GM18519 (cell line): Measurements from ENCODE around the gene LRP2.

Experiments used
- ATAC-seq: cut with Tn5 transposase; IDR thresholded peaks from one replicate; pipeline ENCODE4 v1.9.1; 2021; ENCODE audit warnings: mild to moderate bottlenecking, moderate library complexity; ENCODE audit not compliant: unreplicated experiment, low FRiP score

LRP2 gene

DNA sequence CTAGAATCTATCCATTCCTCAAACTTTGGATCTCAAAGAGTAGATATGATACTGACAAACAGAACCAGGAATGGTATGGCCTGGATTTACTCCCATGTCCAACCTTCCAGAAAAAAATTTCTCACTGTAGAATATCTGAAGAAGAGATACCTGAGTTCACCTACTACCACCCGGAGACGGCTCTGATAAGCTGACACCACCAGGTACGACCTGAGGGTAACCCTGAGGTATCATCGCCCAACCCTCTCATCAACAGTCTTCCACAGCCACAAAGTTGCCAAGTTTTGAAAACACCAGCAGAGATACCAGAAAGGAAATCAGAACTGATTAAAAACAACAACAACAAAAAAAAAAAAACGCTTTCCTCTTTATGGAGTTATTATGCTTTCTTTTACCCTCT is 102.9 kb downstream of the LRP2 start:
- no peak for ATAC-seq

GRCh38 chr2:169258045-169258601 is 104.2 kb downstream of the LRP2 start:
- no peak for ATAC-seq

DNA sequence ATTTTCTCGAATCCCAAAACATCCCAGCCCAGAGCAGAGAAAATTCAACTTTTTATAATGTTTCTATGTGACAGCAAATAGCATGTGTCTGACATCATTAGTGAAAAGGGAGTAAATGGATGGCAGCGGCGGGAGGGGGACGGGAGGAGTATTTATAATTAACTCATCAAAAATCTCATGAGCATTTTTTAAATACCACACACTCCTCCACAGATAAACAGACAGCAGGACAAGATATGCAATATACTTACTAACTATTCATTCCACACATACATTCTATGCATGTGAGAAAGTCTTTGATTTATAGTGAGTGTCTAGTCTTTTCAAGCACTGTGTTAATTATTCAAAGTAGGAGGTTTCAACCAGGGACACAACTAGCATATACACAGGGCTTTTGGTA is 107.6 kb downstream of the LRP2 start:
- ATAC-seq = no peak

DNA sequence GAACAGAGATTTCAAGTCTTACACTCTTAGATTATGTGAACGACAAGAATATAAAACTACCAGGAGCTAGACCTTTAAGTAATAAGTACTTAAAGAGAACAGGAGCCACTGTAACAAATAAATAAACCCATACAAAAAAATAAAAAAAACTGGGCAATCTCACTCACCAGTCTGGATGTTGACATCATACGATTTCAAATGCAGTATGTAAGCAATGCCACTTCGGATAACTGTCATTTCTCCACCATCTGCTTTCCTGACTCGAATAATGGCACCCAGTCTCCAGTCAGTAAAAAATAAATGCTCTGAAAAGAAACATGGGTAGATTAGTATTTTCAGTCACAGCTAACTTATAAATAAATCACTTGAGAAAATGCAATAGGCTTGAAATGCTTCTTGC is 115.1 kb downstream of the LRP2 start:
- ATAC-seq = no peak

DNA sequence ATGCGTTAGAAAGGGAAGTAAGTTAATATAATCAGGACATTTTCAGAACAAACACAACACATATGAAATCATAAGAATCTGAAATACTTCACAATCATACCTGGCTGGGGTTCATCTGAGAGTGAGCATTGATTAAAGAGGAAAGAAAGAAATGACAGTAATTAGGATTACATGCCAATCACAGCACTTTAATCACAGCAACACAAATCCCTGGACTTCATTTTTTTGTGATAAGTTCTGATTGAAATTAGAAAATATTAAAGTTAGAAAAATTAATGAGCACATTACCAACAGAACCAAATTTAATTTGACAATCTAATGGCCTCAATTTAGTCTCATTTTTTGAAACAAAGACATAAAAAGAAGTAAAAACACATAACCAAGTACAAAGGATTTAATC is 121.9 kb downstream of the LRP2 start:
- no peak for ATAC-seq

DNA sequence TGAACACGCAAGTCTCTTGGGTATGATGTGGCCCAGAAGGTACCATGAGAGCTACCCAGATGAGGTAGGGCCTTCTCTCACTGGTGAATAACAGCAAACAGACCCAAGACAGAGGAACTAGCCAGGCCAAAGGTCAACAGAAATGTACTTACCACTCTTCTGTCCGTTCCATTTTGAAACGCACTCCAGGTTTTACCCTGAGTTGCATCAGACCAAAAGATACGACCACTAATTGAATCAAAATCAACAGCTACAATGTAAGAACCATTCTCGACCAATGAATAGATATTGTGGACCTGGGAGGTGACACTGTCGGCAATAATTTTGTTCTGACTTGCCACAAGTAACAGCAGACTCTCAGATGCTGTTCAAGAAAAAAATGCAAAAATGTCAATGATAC is 124.4 kb downstream of the LRP2 start:
- no peak for ATAC-seq

DNA sequence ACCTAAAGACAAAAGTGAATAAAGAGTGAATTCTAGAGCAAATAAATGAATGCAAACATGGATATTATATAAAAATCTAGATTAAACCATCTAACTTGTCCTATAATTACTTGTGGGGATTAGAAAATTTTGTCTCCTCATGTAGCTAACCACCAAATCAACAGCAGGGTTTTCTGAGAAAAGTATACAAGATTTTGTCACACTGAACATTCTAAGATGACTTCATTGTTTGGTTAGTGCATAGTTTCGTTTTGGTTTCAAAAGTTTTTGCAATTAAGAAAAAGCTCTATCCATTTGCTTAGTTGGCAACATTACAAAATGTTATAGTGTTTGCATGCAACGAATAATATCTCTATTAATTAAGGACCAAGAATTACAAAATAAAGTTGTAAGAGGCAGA is 125.0 kb downstream of the LRP2 start:
- no peak for ATAC-seq

- no peak for ATAC-seq
These were observed 129.7 kb downstream of the LRP2 start for GRCh38 chr2:169232551-169233154.

DNA sequence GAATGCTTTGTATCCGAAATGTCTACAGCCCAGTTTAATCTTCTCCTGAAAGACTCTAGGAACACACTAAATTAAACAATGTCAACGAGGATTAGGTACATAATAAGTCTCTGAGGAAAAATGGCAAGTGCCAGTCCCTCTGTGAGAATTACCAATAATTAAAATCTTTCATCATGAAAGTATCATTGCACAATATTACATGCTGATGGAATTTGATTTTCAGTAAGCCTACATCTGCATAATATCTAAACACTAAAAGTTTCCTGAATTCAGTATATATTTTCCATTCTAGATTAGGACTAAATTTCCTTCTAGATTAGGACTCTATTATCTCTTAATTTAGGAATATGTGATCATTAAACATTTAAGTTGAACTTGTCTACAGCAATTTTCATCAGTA is 132.1 kb downstream of the LRP2 start:
- no peak for ATAC-seq

DNA sequence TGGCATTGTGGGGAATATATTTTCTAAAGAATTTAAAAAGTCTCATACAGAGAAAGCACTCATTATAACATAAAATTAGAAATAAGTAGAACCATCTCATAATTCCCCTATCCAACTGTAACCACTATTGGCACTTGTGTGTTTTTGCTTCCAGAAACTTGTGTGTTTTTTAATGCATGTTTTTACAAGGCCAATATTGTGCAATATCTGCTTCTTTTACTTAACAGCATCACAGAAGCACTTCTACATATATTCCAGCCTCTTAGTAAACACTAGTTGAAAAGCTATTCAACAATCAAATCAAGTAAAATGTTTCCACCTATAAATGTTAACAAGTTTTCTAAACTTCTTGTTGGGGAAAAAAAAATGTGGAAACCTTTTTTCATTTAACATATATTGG is 132.7 kb downstream of the LRP2 start:
- no peak for ATAC-seq

- no peak for ATAC-seq
These were observed 136.4 kb downstream of the LRP2 start for GRCh38 chr2:169225906-169226305.

DNA sequence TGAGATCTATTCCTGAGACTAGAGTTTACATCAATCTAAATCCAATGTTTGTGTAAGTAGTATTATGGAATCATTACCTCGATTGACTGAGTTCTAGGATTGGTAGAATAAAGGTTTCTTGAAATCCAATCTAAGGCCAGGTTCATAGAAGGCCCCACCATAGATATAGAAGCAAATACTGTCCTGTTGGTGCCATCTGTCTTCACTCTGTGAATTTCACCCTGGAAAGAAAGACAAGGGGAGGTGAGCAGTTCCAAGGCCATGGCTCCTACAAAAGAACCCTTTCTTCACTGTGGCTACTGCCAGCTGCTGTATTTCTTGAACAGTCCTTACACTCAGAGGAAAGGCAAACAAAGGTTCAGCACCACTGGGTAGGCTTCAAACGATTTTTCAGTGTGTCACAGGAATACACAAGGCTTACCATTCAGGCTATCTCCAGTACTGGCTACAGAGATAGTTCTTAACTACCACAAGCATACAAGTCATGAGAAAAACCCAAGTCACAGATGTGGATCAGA is 137.0 kb downstream of the LRP2 start:
- no peak for ATAC-seq

DNA sequence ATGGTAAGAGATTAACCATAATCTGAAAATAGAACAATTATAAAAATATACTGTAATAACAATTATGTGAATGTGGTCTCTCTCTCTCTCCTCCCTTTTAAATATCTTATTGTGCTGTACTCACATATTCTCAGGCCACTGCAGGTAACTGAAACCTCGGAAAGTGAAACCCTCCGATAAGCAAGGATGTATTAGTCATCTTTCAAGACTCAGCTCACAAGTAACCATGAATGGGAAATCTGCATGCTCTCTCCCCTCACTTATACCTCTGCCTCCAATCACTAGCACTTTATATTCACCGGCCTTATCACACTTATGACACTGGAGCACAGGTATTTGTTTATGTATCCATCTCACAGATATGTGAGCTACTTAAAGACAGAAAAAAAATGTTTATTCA is 139.7 kb downstream of the LRP2 start:
- peak; percentile 91 for ATAC-seq

DNA sequence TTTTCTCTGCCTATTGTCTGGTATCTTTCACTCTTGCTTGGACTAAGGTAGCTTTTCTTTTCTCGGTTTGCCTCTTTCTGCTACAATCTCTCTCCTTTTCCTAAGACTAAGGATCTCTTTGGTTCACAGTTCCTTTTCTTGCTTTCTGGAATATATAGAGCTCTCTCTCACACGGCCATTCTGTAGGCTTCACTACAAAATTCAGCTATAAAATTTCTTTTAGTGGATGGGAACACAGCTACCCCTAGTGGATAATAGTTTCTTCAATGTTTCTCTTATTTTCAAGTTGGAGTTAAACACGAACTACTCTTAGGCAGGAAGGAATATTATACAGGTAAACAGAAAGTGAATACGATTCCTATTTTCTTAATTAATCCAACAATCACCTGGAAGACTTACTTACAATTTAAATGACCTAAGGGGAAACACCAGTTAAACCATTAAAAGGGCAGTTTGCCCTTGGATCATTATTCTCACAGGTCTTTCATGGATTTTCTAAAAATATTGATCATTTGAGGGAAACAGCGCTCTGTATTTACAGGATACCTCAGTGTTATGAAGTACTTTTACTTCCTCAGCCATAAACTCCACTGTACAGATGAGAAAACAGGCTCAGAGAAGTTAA is 140.5 kb downstream of the LRP2 start:
- ATAC-seq = no peak

- no peak for ATAC-seq
These were observed 151.4 kb downstream of the LRP2 start for GRCh38 chr2:169210917-169211316.

- ATAC-seq = no peak
These were observed 154.3 kb downstream of the LRP2 start for GRCh38 chr2:169208026-169208425.

DNA sequence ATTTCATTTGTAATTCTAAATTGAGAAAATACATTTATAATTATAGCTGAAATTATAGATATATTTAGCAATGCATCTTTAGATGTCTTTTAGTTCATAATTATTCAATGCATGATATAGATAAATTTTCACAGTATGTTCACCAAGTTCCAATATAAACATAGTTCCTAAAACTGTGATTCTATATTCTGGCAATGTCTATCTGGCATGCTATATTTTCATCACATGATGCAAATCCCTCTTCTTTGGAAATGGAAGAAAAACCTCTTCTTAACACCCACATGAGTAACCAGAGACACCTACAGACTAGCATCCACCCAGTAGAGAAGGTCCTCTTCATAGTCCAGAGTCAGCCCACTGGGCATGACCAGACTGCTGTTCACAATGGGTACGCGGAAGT is 157.2 kb downstream of the LRP2 start:
- ATAC-seq = no peak

DNA sequence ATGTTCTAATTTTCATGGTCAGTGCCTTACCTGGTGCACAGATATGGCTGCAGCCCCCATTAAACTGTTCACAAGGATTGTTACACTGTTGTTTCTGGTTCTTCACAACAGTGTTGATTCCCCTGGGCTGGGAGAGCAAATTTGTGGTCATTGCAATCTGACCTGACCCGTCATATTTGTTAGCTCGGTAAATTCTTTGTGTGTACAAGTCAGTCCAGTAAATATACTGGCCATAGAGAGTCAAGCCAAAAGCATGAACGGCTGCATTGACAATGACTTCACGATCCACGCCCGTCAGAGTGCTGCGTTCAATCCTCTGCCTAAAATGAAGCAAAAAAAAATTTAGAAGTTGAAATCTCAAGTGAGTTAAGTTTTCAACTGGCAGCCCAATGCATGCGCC is 158.4 kb downstream of the LRP2 start:
- no peak for ATAC-seq

DNA sequence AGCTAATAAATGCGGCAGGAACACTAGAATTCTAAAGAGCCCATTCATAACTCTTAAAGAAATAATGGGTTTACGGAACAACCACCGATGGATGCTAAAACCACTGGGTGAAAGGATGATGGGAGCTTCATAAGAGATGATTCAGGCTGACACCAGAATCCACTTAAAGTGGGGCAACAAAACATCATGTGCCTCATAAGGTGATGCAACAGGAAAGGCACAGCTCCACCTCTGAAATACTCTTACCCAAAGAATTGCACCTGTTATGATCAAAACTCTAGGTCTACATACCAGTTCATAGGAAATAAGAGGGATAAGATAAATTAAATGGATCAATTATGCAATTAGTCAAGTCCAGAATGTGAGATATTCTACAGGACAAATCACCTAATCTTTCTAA is 161.6 kb downstream of the LRP2 start:
- ATAC-seq = no peak

- no peak for ATAC-seq
These were observed 168.7 kb downstream of the LRP2 start for GRCh38 chr2:169193618-169194017.

- no peak for ATAC-seq
These were observed 172.0 kb downstream of the LRP2 start for GRCh38 chr2:169190197-169190775.

- no peak for ATAC-seq
These were observed 173.2 kb downstream of the LRP2 start for GRCh38 chr2:169189132-169189531.
